ENCODE data around the gene GPAT3.
"Not testable (repeated sequence)": the region's sequence is repeated elsewhere in the genome, so short reads cannot be mapped to it uniquely, and the experiment has no call there.

Gene GPAT3

GRCh38 chr4:83605744-83606172 is 69.8 kb downstream of the GPAT3 start:
- no peak for DNase-seq

GRCh38 chr4:83606460-83606859 is 70.6 kb downstream of the GPAT3 start:
- DNase-seq = no peak

- no peak for DNase-seq
Measured at GRCh38 chr4:83606898-83607297, 71.0 kb downstream of the GPAT3 start.

GRCh38 chr4:83609365-83609764 is 73.5 kb downstream of the GPAT3 start:
- DNase-seq = no peak

GRCh38 chr4:83610729-83611128 is 74.8 kb downstream of the GPAT3 start:
- DNase-seq = no peak

GRCh38 chr4:83613023-83613422 is 77.1 kb downstream of the GPAT3 start:
- no peak for DNase-seq

GRCh38 chr4:83613994-83614393 is 78.1 kb downstream of the GPAT3 start:
- no peak for DNase-seq

- DNase-seq = no peak
Measured at GRCh38 chr4:83616252-83616651, 80.3 kb downstream of the GPAT3 start.

- DNase-seq = no peak
Measured at GRCh38 chr4:83617371-83618035, 81.6 kb downstream of the GPAT3 start.

- DNase-seq = no peak
Measured at GRCh38 chr4:83618431-83618830, 82.5 kb downstream of the GPAT3 start.

GRCh38 chr4:83618991-83619645 is 83.2 kb downstream of the GPAT3 start:
- DNase-seq = no peak

- not testable (repeated sequence) for DNase-seq
Measured at GRCh38 chr4:83622127-83622526, 86.2 kb downstream of the GPAT3 start.

GRCh38 chr4:83625821-83626220 is 89.9 kb downstream of the GPAT3 start:
- no peak for DNase-seq

- DNase-seq = no peak
Measured at GRCh38 chr4:83626245-83626836, 90.4 kb downstream of the GPAT3 start.

- DNase-seq = peak; percentile 21
Measured at GRCh38 chr4:83629945-83630721, 94.2 kb downstream of the GPAT3 start.

- no peak for DNase-seq
Measured at GRCh38 chr4:83631066-83631465, 95.2 kb downstream of the GPAT3 start.

GRCh38 chr4:83636930-83637329 is 101.0 kb downstream of the GPAT3 start:
- DNase-seq = no peak

- peak; percentile 69 for DNase-seq
Measured at GRCh38 chr4:83639849-83640493, 104.1 kb downstream of the GPAT3 start.

- no peak for DNase-seq
Measured at GRCh38 chr4:83643036-83643435, 107.1 kb downstream of the GPAT3 start.

GRCh38 chr4:83644677-83645659 is 109.1 kb downstream of the GPAT3 start:
- peak; percentile 74 for DNase-seq

GRCh38 chr4:83646538-83647239 is 110.8 kb downstream of the GPAT3 start:
- DNase-seq = no peak
